ELR (cell line): ENCODE data around the gene ATP13A3.

Experiments
- DNase-seq: peaks from one replicate; pipeline ENCODE4 v3.0.0-alpha.2; 2015; ENCODE audit warnings: low read depth

ATP13A3 gene

GRCh38 chr3:194439881-194440550 lies 46.8 kb downstream of the ATP13A3 start:
- DNase-seq = no peak

DNA sequence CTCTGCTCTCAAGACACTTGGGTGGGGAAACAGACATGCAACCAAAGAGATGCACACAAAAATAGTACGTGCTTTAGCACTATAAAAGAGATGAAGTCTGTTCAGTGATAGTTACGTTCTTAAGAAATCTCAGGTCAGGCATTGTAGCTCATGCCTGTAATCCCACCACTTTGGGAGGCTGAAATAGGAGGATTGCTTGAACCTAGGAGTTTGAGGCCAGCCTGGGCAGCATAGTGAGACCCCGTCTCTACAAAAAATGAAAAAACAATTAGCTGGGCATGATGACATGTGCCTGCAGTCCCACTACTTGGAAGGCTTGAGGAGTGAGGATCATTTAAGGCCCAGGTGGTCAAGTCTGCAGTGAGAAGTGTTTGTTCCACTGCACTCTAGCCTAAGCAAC lies 52.3 kb downstream of the ATP13A3 start:
- DNase-seq = no peak

- DNase-seq = no peak
These were observed 55.2 kb downstream of the ATP13A3 start for GRCh38 chr3:194431554-194431953.

DNA sequence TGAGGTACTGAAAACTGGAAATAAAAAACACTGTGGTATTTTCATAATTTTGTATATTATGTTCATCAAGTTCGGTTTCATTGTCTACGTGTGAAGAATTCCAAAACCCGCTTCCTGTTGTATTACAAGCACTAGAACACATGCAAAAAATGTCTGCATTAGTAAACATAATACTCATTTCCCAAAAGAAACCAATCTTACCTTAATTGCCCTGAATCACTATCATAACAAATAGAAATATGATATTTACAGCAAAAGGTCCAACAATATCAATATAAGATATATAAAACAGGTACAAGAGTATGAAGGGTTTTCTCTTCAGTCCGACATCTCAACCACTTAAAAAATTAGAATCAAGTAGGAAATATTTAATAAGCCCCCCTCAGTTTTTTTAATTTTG lies 61.4 kb downstream of the ATP13A3 start:
- peak; percentile 36 for DNase-seq

GRCh38 chr3:194424953-194425352 lies 61.8 kb downstream of the ATP13A3 start:
- DNase-seq = no peak

GRCh38 chr3:194424373-194424772 lies 62.4 kb downstream of the ATP13A3 start:
- DNase-seq = no peak

DNA sequence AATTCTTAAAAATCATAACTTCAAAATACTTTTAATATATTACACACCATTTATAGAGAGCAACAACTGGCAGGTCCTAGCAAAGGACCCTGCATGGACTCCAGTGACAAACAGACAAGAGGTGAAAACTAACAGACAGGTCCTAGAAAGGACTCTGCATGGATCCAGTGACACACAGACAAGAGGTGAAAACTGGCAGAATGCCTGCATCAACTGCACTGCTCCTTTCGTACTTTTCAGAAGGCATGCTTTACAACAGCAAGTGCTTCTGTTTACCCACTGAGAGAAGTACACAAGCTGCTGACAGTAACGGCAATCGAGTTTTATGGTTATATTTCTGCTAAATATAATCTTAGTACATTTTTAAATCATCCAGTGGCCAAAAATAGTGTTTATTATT lies 63.5 kb downstream of the ATP13A3 start:
- DNase-seq = peak; percentile 27

DNA sequence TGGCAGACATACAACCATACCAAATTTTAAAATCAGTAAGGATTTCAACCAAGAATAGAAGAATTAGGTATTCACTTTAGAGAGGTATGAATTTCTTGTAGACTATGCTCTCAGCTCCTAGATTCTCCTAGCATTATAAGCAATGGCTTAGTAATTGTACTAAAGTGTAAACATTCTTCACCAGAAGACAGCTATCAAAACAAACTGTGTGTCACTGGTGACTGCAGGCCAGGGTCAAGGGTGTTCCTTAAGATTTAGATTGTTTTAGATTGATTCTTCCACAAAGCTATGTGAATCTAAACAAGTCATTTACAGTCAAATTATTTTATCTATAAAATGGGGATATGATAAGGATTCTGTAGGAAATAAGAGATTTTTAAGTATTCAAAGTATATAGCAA lies 64.6 kb downstream of the ATP13A3 start:
- DNase-seq = peak; percentile 67

- DNase-seq = no peak
These were observed 68.1 kb downstream of the ATP13A3 start for GRCh38 chr3:194418671-194419070.

- DNase-seq = peak; percentile 54
These were observed 79.4 kb downstream of the ATP13A3 start for GRCh38 chr3:194407423-194407822.

DNA sequence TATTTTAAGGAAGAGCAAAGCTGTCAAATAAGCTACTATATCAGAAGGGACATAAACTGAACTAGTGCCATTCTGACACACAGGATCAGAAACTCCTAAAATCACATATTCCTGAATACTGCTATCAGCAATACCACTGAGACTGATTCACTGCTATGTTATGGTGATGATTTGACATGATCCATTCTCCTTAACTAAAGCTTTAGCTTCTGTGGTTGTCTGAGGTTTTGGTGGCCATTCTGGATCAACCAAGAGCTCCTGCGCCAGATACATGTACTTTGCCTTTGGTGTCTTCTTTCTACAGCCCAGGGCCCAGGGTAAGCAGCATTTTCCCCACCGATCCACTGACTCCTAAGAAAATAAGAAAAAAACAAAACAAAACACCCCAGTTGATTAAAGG lies 81.0 kb downstream of the ATP13A3 start:
- DNase-seq = no peak

- DNase-seq = peak; percentile 75
These were observed 82.2 kb downstream of the ATP13A3 start for GRCh38 chr3:194404365-194405140.

DNA sequence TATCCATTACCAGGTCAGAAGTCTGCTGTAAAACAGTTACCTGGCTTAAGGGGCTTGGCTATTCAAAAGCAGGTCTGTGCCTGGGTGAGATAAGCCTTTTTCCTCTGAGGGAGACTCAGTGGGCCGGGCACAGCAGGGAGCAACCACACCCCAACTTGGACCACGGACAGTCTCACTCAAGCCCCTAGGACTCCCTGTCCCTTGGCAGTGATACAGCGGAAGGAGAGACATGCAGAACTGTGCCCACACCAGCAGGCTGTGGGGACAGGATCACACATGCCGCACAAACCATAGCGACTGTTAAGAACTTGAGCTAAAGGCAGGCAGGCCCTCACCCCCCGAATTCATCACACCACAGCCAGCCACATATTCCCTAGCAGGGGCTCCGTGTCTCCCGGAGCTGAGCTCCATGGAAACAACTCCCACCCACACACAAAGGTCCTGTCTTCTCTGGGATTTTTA lies 84.9 kb downstream of the ATP13A3 start:
- no peak for DNase-seq

GRCh38 chr3:194401346-194401745 lies 85.5 kb downstream of the ATP13A3 start:
- no peak for DNase-seq

DNA sequence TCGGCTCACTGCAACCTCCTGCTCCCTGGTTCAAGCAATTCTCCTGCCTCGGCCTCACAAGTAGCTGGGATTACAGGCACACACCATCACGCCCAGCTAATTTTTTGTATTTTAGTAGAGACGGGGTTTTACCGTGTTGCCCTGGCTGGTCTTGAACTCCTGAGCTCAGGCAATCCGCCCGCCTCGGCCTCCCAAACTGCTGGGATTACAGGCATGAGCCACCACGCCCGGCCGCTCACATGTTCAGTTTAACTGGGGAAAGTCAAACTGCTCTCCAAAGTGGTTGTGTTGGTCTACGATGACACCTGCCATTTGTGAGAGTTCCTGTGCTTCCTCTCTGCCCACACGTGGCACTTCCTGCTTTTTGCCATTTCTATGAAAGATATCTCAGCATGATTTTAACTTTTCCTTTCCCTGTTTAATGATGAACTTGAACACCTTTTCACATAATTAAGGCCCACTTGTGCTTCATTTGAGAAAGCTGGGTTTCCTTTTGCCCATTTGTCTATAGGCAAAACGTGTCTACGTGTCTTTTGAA lies 86.9 kb downstream of the ATP13A3 start:
- DNase-seq = no peak

GRCh38 chr3:194399166-194399565 lies 87.6 kb downstream of the ATP13A3 start, which contains the start of gene GP5:
TSS of gene GP5 (minus strand) at chr3:194399266. CDS start at chr3:194398282, 984 bp downstream.
- DNase-seq = no peak

DNA sequence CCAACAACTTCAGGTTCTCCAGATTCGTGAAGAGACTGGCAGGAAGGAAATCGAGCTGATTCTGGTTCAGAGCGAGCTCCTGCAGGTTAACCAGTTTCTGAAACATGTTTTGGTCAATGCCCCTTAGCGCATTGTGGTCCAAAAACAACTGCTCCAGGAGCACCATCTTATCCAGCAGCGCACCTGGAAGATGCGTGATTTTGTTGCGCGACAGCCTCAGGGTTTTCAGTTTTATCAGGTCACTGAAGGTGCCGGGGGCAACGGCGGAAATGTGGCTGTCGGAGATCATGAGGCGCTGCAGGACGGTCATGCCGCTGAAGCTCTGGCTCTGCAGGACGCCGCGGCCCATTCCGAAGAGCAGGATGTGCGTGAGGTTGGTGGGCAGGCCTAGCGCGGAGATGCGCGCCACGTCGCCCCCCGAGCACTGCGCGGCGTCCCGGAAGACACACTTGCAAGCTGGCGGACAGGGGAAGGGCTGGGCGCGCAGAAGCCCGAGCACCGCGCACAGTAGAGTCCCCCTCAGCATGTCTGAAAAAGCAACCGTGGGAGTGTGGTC lies 89.0 kb downstream of the ATP13A3 start:
- no peak for DNase-seq

- no peak for DNase-seq
These were observed 89.7 kb downstream of the ATP13A3 start for GRCh38 chr3:194396859-194397756.

- no peak for DNase-seq
These were observed 90.3 kb downstream of the ATP13A3 start for GRCh38 chr3:194396539-194396858.

GRCh38 chr3:194395778-194396538 lies 90.8 kb downstream of the ATP13A3 start:
- no peak for DNase-seq

- no peak for DNase-seq
These were observed 91.6 kb downstream of the ATP13A3 start for GRCh38 chr3:194395212-194395611.
